Myocyte (in vitro differentiated cells): Measurements from ENCODE around the gene ANKS6. TPM values are rescaled to one million over a fixed set of nuclear protein-coding genes. Genes with fewer than 3 reads are reported as not detected.

Experiments used
- DNase-seq: peaks from one replicate; pipeline ENCODE4 v3.0.0-alpha.2; 2012; ENCODE audit warnings: low read depth
- total RNA-seq: library from RNA; depleted of rRNA; stranded (reverse); fragments of >200 nt; gene quantifications from 2 replicates; pipeline ENCODE4 v1.2.3, GENCODE V29; 2014

Gene ANKS6
- total RNA-seq, 1 donor from 2014 or later: 12.9 TPM

DNA sequence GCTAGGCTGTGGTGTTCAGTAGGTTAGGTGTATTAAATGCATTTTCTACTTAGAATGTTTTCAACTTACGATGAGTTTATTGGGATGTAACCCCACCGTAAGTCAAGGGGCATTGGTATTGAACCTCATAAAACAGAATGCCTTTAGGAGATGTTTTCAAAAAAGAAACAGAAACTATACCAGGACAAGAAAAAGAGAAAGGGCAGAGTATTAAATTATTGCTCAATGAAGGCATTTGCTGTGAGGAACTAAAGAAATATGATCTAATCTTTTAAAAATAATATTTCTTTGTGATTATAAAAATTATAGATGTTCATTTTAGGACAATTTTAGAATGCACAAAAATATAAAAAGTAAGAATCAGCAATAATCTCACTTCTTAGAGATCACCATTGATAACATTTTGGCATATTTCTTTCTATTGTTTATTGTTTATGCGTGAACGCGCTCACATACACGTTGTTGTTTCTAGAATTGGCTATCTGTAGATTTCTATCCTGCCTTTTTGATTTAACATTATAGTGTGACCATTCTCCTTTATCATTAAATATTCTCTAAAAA lies 19.1 kb upstream of the ANKS6 start:
- no peak for DNase-seq

- DNase-seq: peak; percentile 43
Measured at GRCh38 chr9:98811051-98811650, 14.8 kb upstream of the ANKS6 start.

- DNase-seq: no peak
Measured at GRCh38 chr9:98810102-98810842, 13.9 kb upstream of the ANKS6 start.

- DNase-seq: no peak
Measured at GRCh38 chr9:98809311-98810101, 13.2 kb upstream of the ANKS6 start.

DNA sequence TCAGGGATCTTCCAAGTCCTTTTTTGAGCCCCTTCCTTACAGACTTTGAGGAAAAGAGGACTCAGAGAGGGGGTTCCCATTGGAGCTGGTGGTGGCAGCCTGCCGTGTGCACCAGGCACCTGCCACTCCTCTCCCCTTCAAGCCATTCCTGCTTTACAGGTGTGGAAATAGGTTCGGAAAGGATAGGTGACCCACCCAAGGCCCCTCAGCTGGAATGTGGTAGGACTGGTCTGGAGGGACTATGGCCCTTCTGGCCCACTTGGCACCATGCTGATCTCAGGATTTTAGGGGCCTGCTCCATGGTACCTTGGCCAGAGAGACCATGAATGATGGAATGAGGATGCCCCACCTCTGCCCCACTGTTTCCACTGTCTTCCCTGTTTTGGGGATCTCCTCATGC lies 12.5 kb upstream of the ANKS6 start:
- no peak for DNase-seq

DNA sequence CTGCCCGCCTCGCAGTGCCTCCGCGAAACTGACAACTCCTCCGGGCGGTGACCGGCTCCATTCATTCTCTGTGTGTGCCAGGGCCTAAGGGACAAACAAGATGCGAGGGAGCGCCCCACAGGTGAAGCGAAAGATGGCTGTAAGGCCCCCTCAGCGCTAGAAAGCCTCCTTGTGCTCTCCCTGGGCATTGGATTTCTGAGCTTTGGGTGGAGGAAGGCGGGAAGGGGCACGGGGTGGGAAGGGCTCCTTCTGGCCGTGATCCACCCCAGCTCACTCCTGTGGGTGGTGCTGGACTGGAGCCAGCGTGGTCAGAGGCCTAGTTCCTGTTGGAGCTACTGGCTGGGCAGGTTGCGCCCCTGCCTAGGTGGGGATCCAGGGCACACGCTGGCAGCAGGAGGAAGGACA lies 12.1 kb upstream of the ANKS6 start:
- DNase-seq: no peak

- no peak for DNase-seq
Measured at GRCh38 chr9:98807814-98808195, 11.4 kb upstream of the ANKS6 start.

- no peak for DNase-seq
Measured at GRCh38 chr9:98807070-98807813, 10.9 kb upstream of the ANKS6 start, which contains the start of gene GALNT12. GALNT12 (plus strand) TSS chr9:98807670; CDS start chr9:98807699, 29 bp downstream.

- no peak for DNase-seq
Measured at GRCh38 chr9:98806394-98807035, 10.2 kb upstream of the ANKS6 start.

DNA sequence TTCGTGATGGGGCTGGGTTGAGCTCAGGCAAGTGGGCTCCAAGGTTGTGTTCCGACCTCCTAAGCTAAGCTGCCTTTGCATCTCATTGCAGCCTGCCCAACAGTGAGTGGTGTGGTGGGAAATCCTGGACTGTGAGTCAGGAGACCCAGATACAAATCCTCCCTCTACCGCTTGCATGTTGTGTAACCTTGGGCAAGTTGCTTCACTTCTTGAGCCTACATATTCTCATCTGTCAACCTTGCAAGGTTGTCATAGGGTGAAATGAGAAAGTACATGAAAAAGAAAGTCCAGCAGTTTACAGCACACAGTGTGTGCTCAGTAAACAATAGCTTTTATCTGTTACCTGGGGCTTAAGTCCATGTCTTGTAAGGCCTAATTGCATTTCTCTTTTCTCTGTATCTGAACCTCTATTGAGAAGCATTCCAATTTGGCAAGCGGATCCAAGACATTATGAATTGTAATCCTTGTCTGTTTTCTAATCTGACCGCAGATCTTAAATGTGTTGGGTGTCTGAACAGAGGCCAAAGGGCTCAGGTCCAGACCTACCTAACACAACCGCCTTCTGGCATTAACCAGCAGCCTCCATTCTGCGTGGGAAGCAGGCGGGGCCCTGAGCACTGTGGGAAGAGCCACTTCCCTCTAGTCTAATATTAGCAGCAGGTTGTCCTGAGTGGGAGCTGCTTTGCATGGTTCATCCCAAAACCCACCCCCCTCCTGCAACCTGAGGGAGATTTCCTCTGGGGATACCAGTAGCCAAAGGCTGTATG lies 9.3 kb upstream of the ANKS6 start:
- DNase-seq: no peak

DNA sequence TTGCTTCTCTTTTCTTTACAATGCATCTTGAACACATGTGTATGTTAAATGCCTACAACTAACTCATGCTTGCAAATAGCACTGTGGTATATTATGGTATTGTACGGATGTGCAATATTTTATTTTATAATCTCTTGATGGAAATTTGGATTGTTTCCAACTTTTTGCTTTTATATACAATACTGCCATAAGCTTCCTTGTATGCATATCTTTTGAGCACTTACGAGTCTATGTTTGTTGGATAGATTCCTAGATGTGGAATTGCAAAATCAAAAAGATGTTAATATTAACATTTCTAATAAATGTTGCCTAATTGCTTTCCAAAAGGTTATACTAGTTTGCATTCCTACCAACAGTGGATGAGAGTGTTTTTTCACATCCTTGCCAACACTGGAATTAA lies 7.7 kb upstream of the ANKS6 start:
- no peak for DNase-seq

DNA sequence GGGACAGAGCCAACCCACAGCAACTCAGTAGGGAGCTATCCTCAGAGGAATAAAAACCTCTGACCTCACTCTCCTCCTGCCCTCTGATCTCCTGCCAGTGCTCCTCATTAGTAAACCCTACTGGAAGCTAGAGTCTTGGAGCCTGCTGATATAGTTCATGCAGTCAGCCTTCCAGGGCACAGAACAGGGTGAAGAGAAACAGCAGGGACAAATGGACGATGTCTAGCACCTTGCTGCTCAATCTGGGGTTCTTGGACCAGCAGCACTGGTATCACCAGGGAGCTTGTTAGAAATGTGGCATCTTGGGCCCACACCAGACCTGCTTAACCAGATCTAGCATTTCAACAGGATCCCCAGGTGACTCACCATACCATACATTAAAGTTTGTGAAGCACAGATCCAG lies 5.6 kb upstream of the ANKS6 start:
- no peak for DNase-seq

- no peak for DNase-seq
Measured at GRCh38 chr9:98801561-98801960, 5.2 kb upstream of the ANKS6 start.

DNA sequence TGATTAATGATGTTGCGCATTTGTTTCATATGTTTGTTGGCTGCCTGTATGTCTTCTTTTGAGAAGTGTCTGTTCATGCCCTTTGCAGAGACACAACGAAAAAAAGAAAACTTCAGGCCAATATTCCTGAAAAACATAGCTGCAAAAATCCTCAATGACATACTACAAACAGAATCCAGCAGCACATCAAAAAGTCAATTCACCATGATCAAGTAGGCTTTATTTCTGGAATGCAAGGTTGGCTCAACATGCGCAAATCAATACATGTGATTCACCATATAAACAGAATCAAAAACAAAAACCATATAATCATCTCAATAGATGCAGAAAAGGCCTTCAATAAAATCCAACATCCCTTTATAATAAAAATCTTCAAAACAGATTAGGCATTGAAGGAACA lies 1.9 kb upstream of the ANKS6 start:
- no peak for DNase-seq

DNA sequence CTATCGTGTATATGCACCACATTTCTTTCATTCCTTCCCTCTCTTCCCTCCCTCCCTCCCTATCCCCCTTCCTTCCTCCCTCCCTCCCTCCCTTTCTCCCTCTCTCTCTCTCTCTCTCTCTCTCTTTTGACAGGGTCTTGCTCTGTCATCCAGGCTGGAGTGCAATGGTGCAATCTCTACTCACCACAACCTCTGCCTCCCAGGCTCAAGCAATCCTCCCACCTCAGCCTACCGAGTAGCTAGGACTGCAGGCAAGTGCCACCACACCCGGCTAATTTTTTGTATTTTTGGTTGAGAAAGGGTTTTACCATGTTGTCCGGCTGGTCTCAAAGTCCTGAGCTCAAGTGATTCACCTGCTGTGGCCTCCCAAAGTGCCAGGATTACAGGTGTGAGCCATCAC lies 1.1 kb upstream of the ANKS6 start:
- no peak for DNase-seq

- peak; percentile 34 for DNase-seq
Measured at GRCh38 chr9:98795970-98796363, 388 bp downstream of the ANKS6 start.

DNA sequence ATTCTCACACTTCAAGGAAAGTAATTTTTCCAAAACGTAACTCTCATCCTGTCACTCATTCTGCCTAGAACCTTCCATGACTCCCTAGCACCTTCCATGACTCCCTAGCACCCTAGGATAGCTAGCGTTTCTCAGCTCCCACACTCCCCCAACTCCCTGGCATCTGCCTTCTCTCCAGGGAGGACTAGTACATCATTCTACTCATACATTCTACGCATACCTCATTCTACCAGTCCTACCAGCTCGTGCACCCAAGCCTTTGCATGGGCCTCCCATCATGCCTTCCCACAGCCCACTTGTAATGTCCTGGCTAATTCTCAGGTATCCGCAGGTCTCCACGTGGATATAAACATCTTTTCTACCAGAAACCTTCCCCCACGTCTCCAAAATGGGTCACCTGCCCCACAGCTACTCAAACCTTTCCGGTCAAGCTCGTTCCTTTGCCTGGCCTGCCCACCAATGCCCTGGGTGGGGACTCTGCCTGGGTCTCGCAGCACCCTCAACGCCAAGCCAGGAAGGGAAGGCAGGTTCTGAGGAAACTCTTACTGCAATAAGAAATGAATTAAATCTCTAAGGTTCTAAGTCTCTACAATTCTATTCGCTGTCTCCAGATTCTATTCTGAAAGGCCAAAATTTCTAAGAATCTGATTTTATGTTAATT lies 930 bp downstream of the ANKS6 start:
- no peak for DNase-seq

GRCh38 chr9:98794802-98795201 lies 1.6 kb downstream of the ANKS6 start:
- no peak for DNase-seq

GRCh38 chr9:98793031-98793430 lies 3.3 kb downstream of the ANKS6 start:
- DNase-seq: no peak
